K562 (cell line): ENCODE measurements around the gene SESN2. TPM values are rescaled to one million over a fixed set of nuclear protein-coding genes. Genes with fewer than 3 reads are reported as not detected.

Experiments used
- CHD2 ChIP-seq: IDR thresholded peaks from 2 replicates; pipeline ENCODE4 v1.6.1; 2011; ENCODE audit warnings: low read depth, low read length
- CHD4 ChIP-seq: fragments of 200-600 bp; sonication (generic); IDR thresholded peaks from 3 replicates; pipeline ENCODE4 v1.6.1; 2012; ENCODE audit warnings: low read depth, mild to moderate bottlenecking, mixed read lengths, low read length, inconsistent platforms; ENCODE audit not compliant: insufficient read depth, insufficient replicate concordance, poor library complexity, severe bottlenecking
- FOS ChIP-seq: IDR thresholded peaks from 3 replicates; pipeline ENCODE4 v1.6.1; 2011; ENCODE audit not compliant: insufficient read length; ENCODE audit errors: extremely low read depth
- KLF10 ChIP-seq: fragments of 250-450 bp; sonication (Bioruptor Pico); IDR thresholded peaks from 2 replicates; pipeline ENCODE4 v1.6.1; 2021; ENCODE audit warnings: matching md5 sums
- MTA3 ChIP-seq: fragments of 450-650 bp; formaldehyde crosslinking; IDR thresholded peaks from 2 replicates; pipeline ENCODE4 v1.6.1; 2017; ENCODE audit warnings: mild to moderate bottlenecking, borderline replicate concordance
- NFE2 ChIP-seq: IDR thresholded peaks from 2 replicates; pipeline ENCODE4 v1.6.1; 2014; ENCODE audit warnings: antibody characterized with exemption, low read depth
- SETDB1 ChIP-seq: IDR thresholded peaks from one replicate; pipeline ENCODE4 v1.6.1; 2012; ENCODE audit warnings: low read length, control low read depth, inconsistent platforms
- TSHZ1 ChIP-seq: fragments of 250-450 bp; sonication (Bioruptor Pico); IDR thresholded peaks from 2 replicates; pipeline ENCODE4 v1.4.0; 2020; ENCODE audit warnings: mild to moderate bottlenecking, moderate library complexity
- ZBTB1 ChIP-seq: sonication (generic); formaldehyde crosslinking; IDR thresholded peaks from 2 replicates; pipeline ENCODE4 v1.8.1; 2023; ENCODE audit warnings: missing genetic modification reagents, low read depth, mild to moderate bottlenecking, borderline replicate concordance
- ZNF239 ChIP-seq: fragments of 250-450 bp; sonication (Bioruptor Pico); IDR thresholded peaks from 2 replicates; pipeline ENCODE4 v1.4.0; 2020; ENCODE audit warnings: mild to moderate bottlenecking
- polyA plus RNA-seq, 8 experiments: library from polyadenylated mRNA; depleted of rRNA in 4 of 8; stranded (reverse) in 5 of 8; unstranded in 3 of 8; fragments of >200 nt; fragmentation: Nextera tagmentation in 2 of 8; fragmentation: Illumina TruSeq in 1 of 8; extraction: Ambion mirVana in 2 of 8; extraction: Trizol in 1 of 8; gene quantifications; 2 replicates each; pipeline versions ENCODE4 v1.2.1 to v1.2.3, GENCODE V29; 2011 to 2014; ENCODE audit warnings: inconsistent platforms in 1 of 8, missing spikeins in 1 of 8
- total RNA-seq, 7 experiments: library from RNA; depleted of rRNA in 6 of 7; stranded (reverse); fragments of >200 nt in 6 of 7; fragmentation: Illumina TruSeq in 2 of 7; extraction: Trizol in 2 of 7; gene quantifications; 2 replicates each; pipeline versions ENCODE4 v1.2.1 to v1.2.3, GENCODE V29; 2011 to 2021; ENCODE audit warnings: low replicate concordance in 1 of 7
- TF ChIP-seq, protein P1 (sequence below): fragments of 450-650 bp; IDR thresholded peaks from 2 replicates; pipeline ENCODE4 v1.6.1; 2016; ENCODE audit warnings: mild to moderate bottlenecking
- TF ChIP-seq, protein P2 (sequence below): fragments of 450-650 bp; IDR thresholded peaks from 2 replicates; pipeline ENCODE4 v1.6.1; 2018; ENCODE audit not compliant: partially characterized antibody
- TF ChIP-seq, protein P3 (sequence below): sonication (generic); formaldehyde crosslinking; IDR thresholded peaks from 2 replicates; pipeline ENCODE4 v1.8.0; 2023; ENCODE audit warnings: mild to moderate bottlenecking, missing genetic modification reagents

SESN2 gene
- total and polyA plus RNA-seq, 9 of the 15 experiments (the other 6 are each of a cell fraction or from before 2014, with no cell fraction given), result 3.7 to 71.3 (median 16.8) TPM

DNA sequence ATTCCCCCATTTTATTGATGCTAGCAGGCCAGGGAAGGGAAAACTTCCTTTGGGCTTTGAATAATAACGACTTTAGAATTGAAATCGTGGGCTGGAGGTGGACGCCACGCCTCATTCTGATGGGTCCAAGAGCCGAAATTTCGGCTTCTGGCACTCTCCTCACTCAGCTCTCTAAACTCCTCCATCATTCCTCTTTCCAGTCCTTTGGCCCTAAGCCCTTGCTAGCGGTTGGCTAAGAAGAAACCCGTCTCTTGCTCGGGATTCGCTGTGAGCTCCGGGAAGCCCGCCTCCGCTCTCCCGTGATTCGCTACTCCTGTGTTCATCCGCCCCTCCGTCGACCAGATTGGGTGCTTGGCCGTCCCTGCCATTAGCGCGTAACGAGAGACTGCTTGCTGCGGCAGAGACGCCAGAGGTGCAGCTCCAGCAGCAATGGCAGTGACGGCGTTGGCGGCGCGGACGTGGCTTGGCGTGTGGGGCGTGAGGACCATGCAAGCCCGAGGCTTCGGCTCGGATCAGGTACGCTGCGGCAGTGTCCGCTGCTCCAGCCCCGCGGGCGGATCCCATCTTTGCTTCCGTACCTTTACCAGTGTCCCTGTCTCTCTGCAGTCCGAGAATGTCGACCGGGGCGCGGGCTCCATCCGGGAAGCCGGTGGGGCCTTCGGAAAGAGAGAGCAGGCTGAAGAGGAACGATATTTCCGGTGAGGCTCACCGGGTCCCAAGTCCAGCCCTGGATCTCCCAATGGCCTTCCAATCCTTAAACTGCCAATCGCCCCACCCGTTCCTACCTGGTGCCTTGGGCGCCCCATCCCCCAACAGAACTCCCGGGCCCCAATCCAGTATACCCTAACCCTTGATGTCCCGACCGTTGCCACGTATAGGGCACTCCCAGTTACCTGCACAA, 23.3 kb upstream of the SESN2 start, which contains the start of gene ATP5IF1 (continued):
- no peak for TF ChIP-seq TSHZ1
- TF ChIP-seq SETDB1, result no peak
- TF ChIP-seq FOS, result peak; percentile 99
- peak; percentile 87 for TF ChIP-seq CHD2
- TF ChIP-seq, protein P1, sequence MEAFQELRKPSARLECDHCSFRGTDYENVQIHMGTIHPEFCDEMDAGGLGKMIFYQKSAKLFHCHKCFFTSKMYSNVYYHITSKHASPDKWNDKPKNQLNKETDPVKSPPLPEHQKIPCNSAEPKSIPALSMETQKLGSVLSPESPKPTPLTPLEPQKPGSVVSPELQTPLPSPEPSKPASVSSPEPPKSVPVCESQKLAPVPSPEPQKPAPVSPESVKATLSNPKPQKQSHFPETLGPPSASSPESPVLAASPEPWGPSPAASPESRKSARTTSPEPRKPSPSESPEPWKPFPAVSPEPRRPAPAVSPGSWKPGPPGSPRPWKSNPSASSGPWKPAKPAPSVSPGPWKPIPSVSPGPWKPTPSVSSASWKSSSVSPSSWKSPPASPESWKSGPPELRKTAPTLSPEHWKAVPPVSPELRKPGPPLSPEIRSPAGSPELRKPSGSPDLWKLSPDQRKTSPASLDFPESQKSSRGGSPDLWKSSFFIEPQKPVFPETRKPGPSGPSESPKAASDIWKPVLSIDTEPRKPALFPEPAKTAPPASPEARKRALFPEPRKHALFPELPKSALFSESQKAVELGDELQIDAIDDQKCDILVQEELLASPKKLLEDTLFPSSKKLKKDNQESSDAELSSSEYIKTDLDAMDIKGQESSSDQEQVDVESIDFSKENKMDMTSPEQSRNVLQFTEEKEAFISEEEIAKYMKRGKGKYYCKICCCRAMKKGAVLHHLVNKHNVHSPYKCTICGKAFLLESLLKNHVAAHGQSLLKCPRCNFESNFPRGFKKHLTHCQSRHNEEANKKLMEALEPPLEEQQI, result no peak
- TF ChIP-seq KLF10 (CRISPR knock-in tag), result no peak
- peak; percentile 94; the same call in 1 of the 2 replicates for TF ChIP-seq MTA3
- TF ChIP-seq CHD4, result no peak
- TF ChIP-seq ZNF239 (CRISPR knock-in tag), result no peak
- TF ChIP-seq, protein P2, sequence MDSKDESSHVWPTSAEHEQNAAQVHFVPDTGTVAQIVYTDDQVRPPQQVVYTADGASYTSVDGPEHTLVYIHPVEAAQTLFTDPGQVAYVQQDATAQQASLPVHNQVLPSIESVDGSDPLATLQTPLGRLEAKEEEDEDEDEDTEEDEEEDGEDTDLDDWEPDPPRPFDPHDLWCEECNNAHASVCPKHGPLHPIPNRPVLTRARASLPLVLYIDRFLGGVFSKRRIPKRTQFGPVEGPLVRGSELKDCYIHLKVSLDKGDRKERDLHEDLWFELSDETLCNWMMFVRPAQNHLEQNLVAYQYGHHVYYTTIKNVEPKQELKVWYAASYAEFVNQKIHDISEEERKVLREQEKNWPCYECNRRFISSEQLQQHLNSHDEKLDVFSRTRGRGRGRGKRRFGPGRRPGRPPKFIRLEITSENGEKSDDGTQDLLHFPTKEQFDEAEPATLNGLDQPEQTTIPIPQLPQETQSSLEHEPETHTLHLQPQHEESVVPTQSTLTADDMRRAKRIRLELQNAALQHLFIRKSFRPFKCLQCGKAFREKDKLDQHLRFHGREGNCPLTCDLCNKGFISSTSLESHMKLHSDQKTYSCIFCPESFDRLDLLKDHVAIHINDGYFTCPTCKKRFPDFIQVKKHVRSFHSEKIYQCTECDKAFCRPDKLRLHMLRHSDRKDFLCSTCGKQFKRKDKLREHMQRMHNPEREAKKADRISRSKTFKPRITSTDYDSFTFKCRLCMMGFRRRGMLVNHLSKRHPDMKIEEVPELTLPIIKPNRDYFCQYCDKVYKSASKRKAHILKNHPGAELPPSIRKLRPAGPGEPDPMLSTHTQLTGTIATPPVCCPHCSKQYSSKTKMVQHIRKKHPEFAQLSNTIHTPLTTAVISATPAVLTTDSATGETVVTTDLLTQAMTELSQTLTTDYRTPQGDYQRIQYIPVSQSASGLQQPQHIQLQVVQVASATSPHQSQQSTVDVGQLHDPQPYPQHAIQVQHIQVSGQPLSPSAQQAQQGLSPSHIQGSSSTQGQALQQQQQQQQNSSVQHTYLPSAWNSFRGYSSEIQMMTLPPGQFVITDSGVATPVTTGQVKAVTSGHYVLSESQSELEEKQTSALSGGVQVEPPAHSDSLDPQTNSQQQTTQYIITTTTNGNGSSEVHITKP, result peak; percentile 47
- TF ChIP-seq NFE2, result no peak
- TF ChIP-seq, protein P3, sequence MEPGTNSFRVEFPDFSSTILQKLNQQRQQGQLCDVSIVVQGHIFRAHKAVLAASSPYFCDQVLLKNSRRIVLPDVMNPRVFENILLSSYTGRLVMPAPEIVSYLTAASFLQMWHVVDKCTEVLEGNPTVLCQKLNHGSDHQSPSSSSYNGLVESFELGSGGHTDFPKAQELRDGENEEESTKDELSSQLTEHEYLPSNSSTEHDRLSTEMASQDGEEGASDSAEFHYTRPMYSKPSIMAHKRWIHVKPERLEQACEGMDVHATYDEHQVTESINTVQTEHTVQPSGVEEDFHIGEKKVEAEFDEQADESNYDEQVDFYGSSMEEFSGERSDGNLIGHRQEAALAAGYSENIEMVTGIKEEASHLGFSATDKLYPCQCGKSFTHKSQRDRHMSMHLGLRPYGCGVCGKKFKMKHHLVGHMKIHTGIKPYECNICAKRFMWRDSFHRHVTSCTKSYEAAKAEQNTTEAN (CRISPR knock-in tag), result peak; percentile 59; the same call in 1 of the 2 replicates
- TF ChIP-seq ZBTB1, result no peak
